ENCODE results near the gene FSHR.

Gene FSHR

DNA sequence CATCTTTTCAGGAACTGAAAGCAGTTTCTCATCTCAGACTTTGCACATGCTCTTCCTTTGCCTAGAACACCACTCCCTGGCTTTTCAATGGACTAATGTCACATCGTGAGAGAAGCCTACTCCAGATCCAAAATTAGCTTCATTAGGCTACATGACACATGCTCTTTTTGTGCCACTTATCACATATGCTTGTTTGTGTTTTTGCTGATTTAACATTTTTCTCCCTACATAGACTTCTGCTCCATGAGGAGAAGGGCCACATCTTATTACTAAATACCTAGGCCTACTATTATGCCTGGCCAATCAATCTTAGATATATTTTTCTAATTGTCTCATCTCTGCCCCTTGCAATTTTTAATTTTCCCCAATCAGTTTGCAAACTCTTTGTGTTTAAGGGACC is 212.4 kb downstream of the FSHR start:
- Histone ChIP-seq H3K4me3 (ENCODE audit: low read length) (no peak overlapping the region), H3F3A (ENCODE audit: insufficient read depth, low read length) (no peaks in the 10 kb centered on the region), H3K79me2 (ENCODE audit: low read length) (no peaks in the 10 kb centered on the region), H3K9me3 (replicated peaks; ENCODE audit: insufficient read depth, low read length) (no peaks in the 10 kb centered on the region), H3K9ac (ENCODE audit: low read length) (no peak overlapping the region), H3K9me2 (replicated peaks; ENCODE audit: insufficient read depth, low read length) (no peaks in the 10 kb centered on the region), H3K4me1 (ENCODE audit: low read length) (peaks cover 8% of the 10 kb centered on the region), H3K36me3 (replicated peaks; ENCODE audit: insufficient read depth, low read length) (no peaks in the 10 kb centered on the region), H4K20me1 (ENCODE audit: insufficient read depth, low read length) (no peaks in the 10 kb centered on the region), H3K27ac (ENCODE audit: low read length) (no peak overlapping the region), H3K27me3 (replicated peaks; ENCODE audit: insufficient read depth, low read length) (no peaks in the 10 kb centered on the region), H3K4me2 (ENCODE audit: low read depth, low read length) (no peak overlapping the region), H2AFZ (ENCODE audit: low read length) (no peak overlapping the region)
- TF ChIP-seq, protein P1, sequence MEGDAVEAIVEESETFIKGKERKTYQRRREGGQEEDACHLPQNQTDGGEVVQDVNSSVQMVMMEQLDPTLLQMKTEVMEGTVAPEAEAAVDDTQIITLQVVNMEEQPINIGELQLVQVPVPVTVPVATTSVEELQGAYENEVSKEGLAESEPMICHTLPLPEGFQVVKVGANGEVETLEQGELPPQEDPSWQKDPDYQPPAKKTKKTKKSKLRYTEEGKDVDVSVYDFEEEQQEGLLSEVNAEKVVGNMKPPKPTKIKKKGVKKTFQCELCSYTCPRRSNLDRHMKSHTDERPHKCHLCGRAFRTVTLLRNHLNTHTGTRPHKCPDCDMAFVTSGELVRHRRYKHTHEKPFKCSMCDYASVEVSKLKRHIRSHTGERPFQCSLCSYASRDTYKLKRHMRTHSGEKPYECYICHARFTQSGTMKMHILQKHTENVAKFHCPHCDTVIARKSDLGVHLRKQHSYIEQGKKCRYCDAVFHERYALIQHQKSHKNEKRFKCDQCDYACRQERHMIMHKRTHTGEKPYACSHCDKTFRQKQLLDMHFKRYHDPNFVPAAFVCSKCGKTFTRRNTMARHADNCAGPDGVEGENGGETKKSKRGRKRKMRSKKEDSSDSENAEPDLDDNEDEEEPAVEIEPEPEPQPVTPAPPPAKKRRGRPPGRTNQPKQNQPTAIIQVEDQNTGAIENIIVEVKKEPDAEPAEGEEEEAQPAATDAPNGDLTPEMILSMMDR (IDR thresholded peaks at IDR 0.05; ENCODE audit: low read length) = no peak
- TF ChIP-seq EZH2phosphoT487 (IDR thresholded peaks at IDR 0.05; ENCODE audit: low read length) = no peak
- no peak for TF ChIP-seq EZH2 (optimal IDR thresholded peaks at IDR 0.05; ENCODE audit: low read depth, low read length)
- DNase-seq = no peak

- Histone ChIP-seq H3K27ac (ENCODE audit: low read length) (no peak overlapping the region), H3K9ac (ENCODE audit: low read length) (no peak overlapping the region), H3K9me3 (replicated peaks; ENCODE audit: insufficient read depth, low read length) (no peaks in the 10 kb centered on the region), H3K79me2 (ENCODE audit: low read length) (no peaks in the 10 kb centered on the region), H3K4me3 (ENCODE audit: low read length) (no peak overlapping the region), H3K4me2 (ENCODE audit: low read depth, low read length) (no peak overlapping the region), H2AFZ (ENCODE audit: low read length) (no peak overlapping the region), H3K27me3 (replicated peaks; ENCODE audit: insufficient read depth, low read length) (no peaks in the 10 kb centered on the region), H3K4me1 (ENCODE audit: low read length) (peaks cover 5% of the 10 kb centered on the region; the same call in 1 of the 2 replicates), H3K9me2 (replicated peaks; ENCODE audit: insufficient read depth, low read length) (no peaks in the 10 kb centered on the region), H3F3A (ENCODE audit: insufficient read depth, low read length) (no peaks in the 10 kb centered on the region), H3K36me3 (replicated peaks; ENCODE audit: insufficient read depth, low read length) (no peaks in the 10 kb centered on the region), H4K20me1 (ENCODE audit: insufficient read depth, low read length) (no peaks in the 10 kb centered on the region)
- no peak for DNase-seq
- TF ChIP-seq EZH2phosphoT487 (IDR thresholded peaks at IDR 0.05; ENCODE audit: low read length) (no peak), EZH2 (optimal IDR thresholded peaks at IDR 0.05; ENCODE audit: low read depth, low read length) (no peak)
- TF ChIP-seq, protein P1 (IDR thresholded peaks at IDR 0.05; ENCODE audit: low read length) = no peak
Measured at GRCh38 chr2:48941456-48941855, 212.9 kb downstream of the FSHR start.

DNA sequence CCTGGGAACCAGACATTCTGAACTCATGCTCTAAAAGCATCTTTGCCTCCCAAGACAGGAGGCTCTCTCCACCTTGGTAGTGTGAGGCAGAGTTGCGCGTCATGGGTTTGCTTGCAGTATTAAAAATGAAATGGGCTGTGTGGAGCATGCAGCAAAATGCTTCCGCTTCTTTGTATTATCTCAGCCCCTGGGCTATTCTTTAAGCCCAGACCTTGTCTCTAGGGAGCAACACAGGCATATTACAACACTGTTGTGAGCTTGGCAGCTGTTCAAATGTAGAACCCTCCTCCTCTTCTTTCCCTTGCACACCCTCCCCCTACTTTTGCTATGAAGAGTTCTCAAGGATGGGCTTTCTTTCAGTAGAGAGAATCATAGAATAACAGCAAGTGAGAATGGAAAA is 213.7 kb downstream of the FSHR start:
- no peak for TF ChIP-seq EZH2phosphoT487 (IDR thresholded peaks at IDR 0.05; ENCODE audit: low read length)
- TF ChIP-seq EZH2 (optimal IDR thresholded peaks at IDR 0.05; ENCODE audit: low read depth, low read length) = no peak
- TF ChIP-seq, protein P1 (IDR thresholded peaks at IDR 0.05; ENCODE audit: low read length) = no peak
- H4K20me1 ChIP-seq (ENCODE audit: insufficient read depth, low read length) = no peaks in the 10 kb centered on the region
- no peaks in the 10 kb centered on the region for H3K9me2 ChIP-seq (replicated peaks; ENCODE audit: insufficient read depth, low read length)
- H3K4me2 ChIP-seq (ENCODE audit: low read depth, low read length) = no peak overlapping the region
- H3K4me1 ChIP-seq (ENCODE audit: low read length) = peaks cover 5% of the 10 kb centered on the region; the same call in 1 of the 2 replicates
- no peaks in the 10 kb centered on the region for H3K36me3 ChIP-seq (replicated peaks; ENCODE audit: insufficient read depth, low read length)
- no peak overlapping the region for H3K4me3 ChIP-seq (ENCODE audit: low read length)
- no peak overlapping the region for H3K27ac ChIP-seq (ENCODE audit: low read length)
- no peak for DNase-seq
- no peaks in the 10 kb centered on the region for H3K9me3 ChIP-seq (replicated peaks; ENCODE audit: insufficient read depth, low read length)
- H3K27me3 ChIP-seq (replicated peaks; ENCODE audit: insufficient read depth, low read length) = no peaks in the 10 kb centered on the region
- H2AFZ ChIP-seq (ENCODE audit: low read length) = no peak overlapping the region
- H3F3A ChIP-seq (ENCODE audit: insufficient read depth, low read length) = no peaks in the 10 kb centered on the region
- no peak overlapping the region for H3K9ac ChIP-seq (ENCODE audit: low read length)
- no peaks in the 10 kb centered on the region for H3K79me2 ChIP-seq (ENCODE audit: low read length)

All from MM.1S (cell line).